RWPE1 (cell line): Measurements from ENCODE around the gene MFSD11.
"Not testable (repeated sequence)": the region's sequence is repeated elsewhere in the genome, so short reads cannot be mapped to it uniquely, and the experiment has no call there.

Source experiments
- CTCF ChIA-PET: fragments of 350-600 bp; sonication (Branson Sonifier 250); formaldehyde crosslinking; extraction: SDS; loops from one replicate; lab custom pipeline; 2021; lab: Yijun Ruan, JAX
- POLR2A ChIA-PET: fragments of 400-600 bp; formaldehyde crosslinking; extraction: SDS; loops from one replicate; lab custom pipeline; 2020; ENCODE audit warnings: antibody characterized with exemption; ENCODE audit not compliant: low non-redundant PET; lab: Yijun Ruan, JAX
- DNase-seq: peaks from one replicate; pipeline ENCODE4 v3.0.0; 2012; ENCODE audit warnings: low spot score
- H3K27ac ChIP-seq: fragments of 450-650 bp; 2 replicates; pipeline ENCODE4 v1.5.1; 2017
- CTCF ChIP-seq: fragments of 450-650 bp; conservative IDR thresholded peaks from 2 replicates; pipeline ENCODE4 v1.5.1; 2017; ENCODE audit warnings: low read depth, mild to moderate bottlenecking

Gene MFSD11

GRCh38 chr17:76758570-76758969, 20.7 kb downstream of the MFSD11 start:
- H3K27ac ChIP-seq = no peak overlapping the region
- POLR2A ChIA-PET = no interaction called here
- no peak for TF ChIP-seq CTCF
- DNase-seq = no peak
- CTCF ChIA-PET = interaction anchor here (0.7 kb wide), 2 partner anchors 22 to 216 kb away, joined by 3 to 4 read pairs; no protein-coding TSS in a partner anchor

GRCh38 chr17:76772842-76773525, 35.1 kb downstream of the MFSD11 start:
- ChIA-PET POLR2A (no interaction called here), CTCF (no interaction called here)
- DNase-seq = peak; percentile 79
- H3K27ac ChIP-seq = peak overlapping the region; percentile 94
- no peak for TF ChIP-seq CTCF

GRCh38 chr17:76775021-76775600, 37.2 kb downstream of the MFSD11 start:
- CTCF ChIA-PET = no interaction called here
- no peak for TF ChIP-seq CTCF

GRCh38 chr17:76781056-76781982, 43.4 kb downstream of the MFSD11 start:
- peak overlapping the region; percentile 4; the same call in 1 of the 2 replicates for H3K27ac ChIP-seq
- POLR2A ChIA-PET = no interaction called here
- no peak for TF ChIP-seq CTCF
- CTCF ChIA-PET = interaction anchor here (0.6 kb wide), 1 partner anchor 9 kb away, joined by 4 read pairs; no protein-coding TSS in a partner anchor
- DNase-seq = no peak

More at GRCh38 chr17:76775021-76775600, 37.2 kb downstream of the MFSD11 start:
- no peak for DNase-seq
- no peak overlapping the region for H3K27ac ChIP-seq
- POLR2A ChIA-PET = no interaction called here

GRCh38 chr17:76783146-76783545, 45.2 kb downstream of the MFSD11 start:
- ChIA-PET POLR2A (no interaction called here), CTCF (no interaction called here)
- H3K27ac ChIP-seq = no peak overlapping the region
- DNase-seq = no peak
- TF ChIP-seq CTCF = no peak

GRCh38 chr17:76784926-76785325, 47.0 kb downstream of the MFSD11 start:
- no peak for TF ChIP-seq CTCF
- POLR2A ChIA-PET = no interaction called here
- no peak for DNase-seq
- CTCF ChIA-PET = no interaction called here
- H3K27ac ChIP-seq = no peak overlapping the region

- POLR2A ChIA-PET, DNase-seq: not testable (repeated sequence)
These were observed 49.9 kb downstream of the MFSD11 start for GRCh38 chr17:76787866-76788265.

More at GRCh38 chr17:76787866-76788265, 49.9 kb downstream of the MFSD11 start:
- CTCF ChIA-PET = interaction anchor here (0.7 kb wide), 1 partner anchor 390 kb away, joined by 7 read pairs; no protein-coding TSS in a partner anchor
- H3K27ac ChIP-seq = not testable (repeated sequence)
